Nephron progenitor cell (in vitro differentiated cells): ENCODE data around the gene RUNX1.

Experiments used
- DNase-seq: peaks from one replicate; pipeline ENCODE4 v3.0.0; 2021
- H3K27ac Mint-ChIP-seq: 2 replicates; pipeline ENCODE4 v1.8.0; 2021; ENCODE audit warnings: mild to moderate bottlenecking, moderate library complexity, mixed read lengths
- H3K27me3 Mint-ChIP-seq: 2 replicates; pipeline ENCODE4 v1.8.0; 2021; ENCODE audit warnings: mild to moderate bottlenecking, low read depth, mixed read lengths; ENCODE audit not compliant: poor library complexity
- H3K36me3 Mint-ChIP-seq: 2 replicates; pipeline ENCODE4 v1.8.0; 2021; ENCODE audit warnings: low read depth, mixed read lengths
- H3K4me1 Mint-ChIP-seq: 2 replicates; pipeline ENCODE4 v1.8.0; 2021; ENCODE audit warnings: mixed read lengths
- H3K4me3 Mint-ChIP-seq: 2 replicates; pipeline ENCODE4 v1.8.0; 2021; ENCODE audit warnings: mild to moderate bottlenecking, moderate library complexity, mixed read lengths
- H3K9me3 Mint-ChIP-seq: 2 replicates; pipeline ENCODE4 v1.8.0; 2021; ENCODE audit warnings: mild to moderate bottlenecking, moderate library complexity, mixed read lengths
- TF ChIP-seq, protein P1 (sequence below): fragments of 200-600 bp; sonication (generic); IDR thresholded peaks from 2 replicates; pipeline ENCODE4 v1.5.0; 2021; ENCODE audit warnings: antibody characterized with exemption

RUNX1 gene

DNA sequence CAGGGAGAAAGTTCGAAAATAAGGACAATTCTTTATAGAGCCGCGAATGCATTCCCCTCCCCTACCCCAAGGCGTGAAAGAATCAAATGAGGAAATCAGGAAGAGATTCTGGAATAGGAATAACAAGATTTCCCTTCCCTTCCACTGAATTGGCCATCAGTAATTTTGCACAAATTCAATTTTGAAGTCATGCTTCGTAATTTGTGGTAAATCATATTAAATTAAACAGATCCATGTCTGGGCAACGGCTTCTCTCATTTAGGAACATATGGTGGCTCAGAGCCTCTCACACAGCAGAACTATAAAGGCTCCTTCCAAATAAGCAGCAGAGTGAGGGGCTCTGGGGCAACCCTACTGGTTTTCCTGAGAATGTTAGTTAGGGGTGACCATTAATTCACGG, 227.4 kb downstream of the RUNX1 start:
- peaks cover 7% of the 10 kb centered on the region for H3K36me3 Mint-ChIP-seq
- H3K4me1 Mint-ChIP-seq: peaks cover 43% of the 10 kb centered on the region
- H3K9me3 Mint-ChIP-seq: peaks cover 18% of the 10 kb centered on the region
- peak overlapping the region; percentile 27 for H3K27ac Mint-ChIP-seq
- peaks cover 5% of the 10 kb centered on the region for H3K27me3 Mint-ChIP-seq
- H3K4me3 Mint-ChIP-seq: no peak overlapping the region
- TF ChIP-seq, protein P1, sequence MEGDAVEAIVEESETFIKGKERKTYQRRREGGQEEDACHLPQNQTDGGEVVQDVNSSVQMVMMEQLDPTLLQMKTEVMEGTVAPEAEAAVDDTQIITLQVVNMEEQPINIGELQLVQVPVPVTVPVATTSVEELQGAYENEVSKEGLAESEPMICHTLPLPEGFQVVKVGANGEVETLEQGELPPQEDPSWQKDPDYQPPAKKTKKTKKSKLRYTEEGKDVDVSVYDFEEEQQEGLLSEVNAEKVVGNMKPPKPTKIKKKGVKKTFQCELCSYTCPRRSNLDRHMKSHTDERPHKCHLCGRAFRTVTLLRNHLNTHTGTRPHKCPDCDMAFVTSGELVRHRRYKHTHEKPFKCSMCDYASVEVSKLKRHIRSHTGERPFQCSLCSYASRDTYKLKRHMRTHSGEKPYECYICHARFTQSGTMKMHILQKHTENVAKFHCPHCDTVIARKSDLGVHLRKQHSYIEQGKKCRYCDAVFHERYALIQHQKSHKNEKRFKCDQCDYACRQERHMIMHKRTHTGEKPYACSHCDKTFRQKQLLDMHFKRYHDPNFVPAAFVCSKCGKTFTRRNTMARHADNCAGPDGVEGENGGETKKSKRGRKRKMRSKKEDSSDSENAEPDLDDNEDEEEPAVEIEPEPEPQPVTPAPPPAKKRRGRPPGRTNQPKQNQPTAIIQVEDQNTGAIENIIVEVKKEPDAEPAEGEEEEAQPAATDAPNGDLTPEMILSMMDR: no peak
- no peak for DNase-seq

DNA sequence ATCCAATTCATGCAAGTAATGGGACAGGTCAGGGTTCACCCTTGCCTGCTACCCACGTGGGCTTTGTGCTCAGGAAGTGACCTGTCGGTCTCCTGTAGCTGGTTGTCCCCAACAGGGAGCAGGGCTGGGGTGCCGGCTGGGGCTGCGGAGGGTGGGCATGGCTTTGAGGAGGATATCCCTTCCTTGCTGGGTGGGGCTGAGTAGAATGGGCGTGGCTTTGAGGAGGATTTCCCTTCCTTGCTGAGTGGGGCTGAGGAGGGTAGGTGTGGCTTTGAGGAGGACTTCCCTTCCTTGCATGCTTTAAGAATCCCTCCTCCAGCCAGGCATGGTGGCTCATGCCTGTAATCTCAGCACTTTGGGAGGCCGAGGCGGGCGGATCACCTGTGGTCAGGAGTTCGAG, 229.1 kb downstream of the RUNX1 start:
- no peak overlapping the region for H3K27ac Mint-ChIP-seq
- no peaks in the 10 kb centered on the region for H3K36me3 Mint-ChIP-seq
- H3K4me1 Mint-ChIP-seq: peaks cover 59% of the 10 kb centered on the region
- no peak overlapping the region for H3K4me3 Mint-ChIP-seq
- TF ChIP-seq, protein P1: no peak
- peaks cover 3% of the 10 kb centered on the region for H3K27me3 Mint-ChIP-seq
- peaks cover 4% of the 10 kb centered on the region for H3K9me3 Mint-ChIP-seq
- DNase-seq: no peak

DNA sequence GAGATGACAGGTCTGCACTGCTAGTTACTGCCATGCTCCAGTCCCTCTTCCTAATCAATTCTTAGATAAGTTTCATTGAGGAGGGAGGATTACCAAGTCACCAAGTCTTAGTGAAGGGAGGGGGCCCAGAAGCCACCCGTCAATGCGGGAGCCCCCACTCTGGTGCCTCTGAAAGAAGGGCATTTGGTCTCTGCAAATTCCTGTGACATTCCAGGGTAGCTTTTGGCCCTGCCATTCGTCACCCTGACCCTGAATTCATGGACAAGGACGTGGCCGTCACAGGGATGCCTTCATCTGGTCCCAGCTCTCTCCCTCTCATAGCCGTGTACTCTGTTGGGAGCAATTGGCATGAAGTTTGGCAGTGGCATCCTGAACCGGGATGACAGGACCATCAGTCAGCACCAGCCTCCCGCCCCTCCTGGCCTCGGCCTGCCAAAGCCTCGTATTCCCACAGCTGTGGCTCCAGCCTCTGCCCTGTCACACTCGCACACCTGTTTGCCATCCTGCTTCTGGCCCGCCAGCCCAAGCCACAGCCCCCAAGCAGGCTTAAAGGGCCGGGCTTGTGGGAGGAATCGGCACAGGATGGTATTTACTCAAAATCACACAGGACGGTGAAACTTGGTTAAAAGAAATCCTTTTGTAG, 229.6 kb downstream of the RUNX1 start:
- peaks cover 2% of the 10 kb centered on the region for H3K9me3 Mint-ChIP-seq
- H3K4me3 Mint-ChIP-seq: no peak overlapping the region
- no peak overlapping the region for H3K27ac Mint-ChIP-seq
- TF ChIP-seq, protein P1: no peak
- peaks cover 65% of the 10 kb centered on the region for H3K4me1 Mint-ChIP-seq
- peaks cover 3% of the 10 kb centered on the region for H3K27me3 Mint-ChIP-seq
- no peak for DNase-seq
- H3K36me3 Mint-ChIP-seq: no peaks in the 10 kb centered on the region

DNA sequence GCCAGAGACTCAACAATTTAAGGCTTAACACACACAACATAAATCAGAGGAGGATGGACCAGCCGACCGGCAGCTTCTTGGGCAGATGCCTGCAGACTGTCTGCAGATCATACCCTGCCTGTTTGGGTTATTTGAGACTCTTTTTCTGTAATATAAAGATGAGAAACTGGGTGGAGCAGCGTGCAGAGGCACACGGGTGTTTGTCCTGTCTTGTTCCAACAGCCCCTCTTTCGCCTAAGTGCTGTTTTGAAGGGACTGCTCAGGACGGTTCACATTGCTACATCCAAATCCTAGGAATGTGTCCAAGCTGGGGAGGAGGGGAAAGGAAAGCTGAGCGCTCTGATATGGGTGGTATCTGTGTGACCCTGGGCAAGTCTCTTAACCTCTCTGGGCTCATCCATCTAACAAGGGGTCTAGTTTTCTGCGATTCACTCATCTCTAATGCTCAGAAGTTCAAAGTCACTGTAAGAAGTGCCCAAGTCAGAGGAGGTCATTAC, 230.4 kb downstream of the RUNX1 start:
- TF ChIP-seq, protein P1: no peak
- Mint-ChIP-seq H3K27ac (peak overlapping the region; percentile 37), H3K4me1 (peaks cover 70% of the 10 kb centered on the region), H3K4me3 (no peak overlapping the region), H3K36me3 (no peaks in the 10 kb centered on the region), H3K9me3 (no peaks in the 10 kb centered on the region), H3K27me3 (peaks cover 3% of the 10 kb centered on the region)
- no peak for DNase-seq

DNA sequence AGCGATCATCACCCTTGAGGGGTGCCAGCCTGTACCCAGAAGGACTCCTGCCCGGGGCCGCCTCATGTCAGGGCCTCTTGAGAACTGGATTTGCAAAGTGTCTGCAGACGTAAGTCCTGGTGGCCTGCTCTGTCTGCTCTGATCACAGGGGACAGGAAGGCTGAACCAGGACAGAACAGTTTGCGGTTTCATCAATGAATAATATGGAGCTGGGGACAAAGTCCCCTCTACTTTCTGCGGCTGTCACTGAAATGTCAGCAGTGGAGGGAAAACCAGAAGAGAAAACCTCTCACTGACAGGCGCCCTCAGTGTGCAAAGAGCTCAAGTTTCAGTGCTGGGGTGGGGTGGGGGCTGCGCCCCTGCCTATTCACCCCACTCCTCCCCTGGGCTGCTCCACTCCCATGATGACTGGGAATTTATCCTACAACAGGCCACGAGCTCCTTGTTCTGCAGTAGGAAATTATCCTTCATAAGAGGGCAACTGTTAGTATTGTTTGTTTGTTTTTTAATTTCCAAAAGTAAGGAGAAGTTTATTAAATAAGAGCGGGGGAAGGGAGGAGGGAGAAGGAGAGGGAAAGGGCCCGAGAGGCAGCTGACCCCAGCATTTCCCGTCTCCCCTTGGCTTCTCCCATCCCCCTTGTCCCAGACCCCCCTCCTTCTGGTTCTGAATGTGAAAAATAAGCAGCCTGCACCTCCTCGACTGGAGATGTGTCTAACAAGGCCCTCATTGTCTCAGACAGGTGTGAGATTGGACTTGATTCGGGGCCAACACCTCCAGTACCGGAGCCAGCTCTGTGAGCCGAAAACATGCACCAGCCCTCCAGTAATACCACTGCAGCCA, 231.1 kb downstream of the RUNX1 start:
- H3K36me3 Mint-ChIP-seq: no peaks in the 10 kb centered on the region
- TF ChIP-seq, protein P1: no peak
- no peaks in the 10 kb centered on the region for H3K9me3 Mint-ChIP-seq
- peaks cover 3% of the 10 kb centered on the region for H3K27me3 Mint-ChIP-seq
- H3K4me1 Mint-ChIP-seq: peaks cover 77% of the 10 kb centered on the region
- DNase-seq: no peak
- H3K4me3 Mint-ChIP-seq: peak overlapping the region; percentile 23
- H3K27ac Mint-ChIP-seq: peak overlapping the region; percentile 61
